PC-3 (cell line): ENCODE data around the gene ABCG1.

Source experiments
- EZH2 ChIP-seq: fragments of 300-600 bp; sonication (generic); IDR thresholded peaks from one replicate; pipeline ENCODE4 v1.6.1; 2017; ENCODE audit warnings: antibody characterized with exemption, mild to moderate bottlenecking, low read length; ENCODE audit not compliant: unreplicated experiment
- EZH2phosphoT487 ChIP-seq: fragments of 300-600 bp; sonication (generic); IDR thresholded peaks from 2 replicates; pipeline ENCODE4 v1.6.1; 2018; ENCODE audit warnings: mild to moderate bottlenecking, antibody characterized with exemption, low read length, borderline replicate concordance
- TF ChIP-seq, protein P1 (sequence below): fragments of 300-600 bp; sonication (generic); conservative IDR thresholded peaks from 2 replicates; pipeline ENCODE4 v1.5.1; 2017; ENCODE audit warnings: antibody characterized with exemption, low read depth, mild to moderate bottlenecking, low read length

DNA sequence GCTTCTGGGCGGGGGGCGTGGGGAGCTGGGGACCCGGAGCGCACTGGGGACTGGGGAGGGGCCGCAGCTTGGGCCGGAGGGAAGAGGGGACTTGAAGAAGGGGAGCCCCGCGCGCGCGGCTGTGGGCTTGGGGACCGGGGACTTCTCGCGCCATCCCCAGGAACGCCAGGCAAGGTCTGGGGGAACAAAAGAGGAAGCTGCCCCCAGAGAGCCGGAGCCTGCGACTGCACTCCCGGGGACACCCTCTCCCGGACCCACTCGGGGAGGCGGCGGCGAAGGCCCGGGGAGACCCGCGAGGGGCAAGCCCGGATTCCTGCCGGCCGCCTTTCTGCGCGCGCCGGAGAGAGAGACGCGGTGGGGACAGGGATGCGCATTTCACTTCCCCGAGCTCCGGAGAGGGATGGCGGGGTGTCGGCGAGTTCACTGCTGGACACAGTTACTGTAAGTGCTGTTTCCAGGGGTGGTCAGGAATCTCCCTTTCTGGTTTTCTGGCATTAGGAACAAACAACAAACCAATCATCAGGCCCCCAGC is 732 bp downstream of the ABCG1 start:
- TF ChIP-seq, protein P1, sequence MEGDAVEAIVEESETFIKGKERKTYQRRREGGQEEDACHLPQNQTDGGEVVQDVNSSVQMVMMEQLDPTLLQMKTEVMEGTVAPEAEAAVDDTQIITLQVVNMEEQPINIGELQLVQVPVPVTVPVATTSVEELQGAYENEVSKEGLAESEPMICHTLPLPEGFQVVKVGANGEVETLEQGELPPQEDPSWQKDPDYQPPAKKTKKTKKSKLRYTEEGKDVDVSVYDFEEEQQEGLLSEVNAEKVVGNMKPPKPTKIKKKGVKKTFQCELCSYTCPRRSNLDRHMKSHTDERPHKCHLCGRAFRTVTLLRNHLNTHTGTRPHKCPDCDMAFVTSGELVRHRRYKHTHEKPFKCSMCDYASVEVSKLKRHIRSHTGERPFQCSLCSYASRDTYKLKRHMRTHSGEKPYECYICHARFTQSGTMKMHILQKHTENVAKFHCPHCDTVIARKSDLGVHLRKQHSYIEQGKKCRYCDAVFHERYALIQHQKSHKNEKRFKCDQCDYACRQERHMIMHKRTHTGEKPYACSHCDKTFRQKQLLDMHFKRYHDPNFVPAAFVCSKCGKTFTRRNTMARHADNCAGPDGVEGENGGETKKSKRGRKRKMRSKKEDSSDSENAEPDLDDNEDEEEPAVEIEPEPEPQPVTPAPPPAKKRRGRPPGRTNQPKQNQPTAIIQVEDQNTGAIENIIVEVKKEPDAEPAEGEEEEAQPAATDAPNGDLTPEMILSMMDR, result no peak
- no peak for TF ChIP-seq EZH2
- TF ChIP-seq EZH2phosphoT487, result no peak
